DOHH2 (cell line): ENCODE data around the gene ERLEC1.

Source experiments
- H3F3A ChIP-seq: fragments of 200-600 bp; sonication (generic), shearing (Covaris generic); 2 replicates; pipeline ENCODE4 v1.6.0; 2016; ENCODE audit warnings: antibody characterized with exemption, mild to moderate bottlenecking; ENCODE audit not compliant: control insufficient read depth, insufficient read depth
- H3K27ac ChIP-seq: fragments of 200-600 bp; sonication (generic); 2 replicates; pipeline ENCODE4 v1.5.1; 2014; ENCODE audit warnings: low read depth, mild to moderate bottlenecking, low read length, moderate library complexity
- H3K27me3 ChIP-seq: fragments of 200-600 bp; sonication (generic); 2 replicates; pipeline ENCODE4 v1.6.1; 2014; ENCODE audit warnings: mild to moderate bottlenecking, low read length, mixed read lengths; ENCODE audit not compliant: control insufficient read depth
- H3K36me3 ChIP-seq: fragments of 200-600 bp; sonication (generic); 2 replicates; pipeline ENCODE4 v1.6.1; 2014; ENCODE audit warnings: mild to moderate bottlenecking, low read length, moderate library complexity, mixed read lengths; ENCODE audit not compliant: control insufficient read depth
- H3K4me1 ChIP-seq: fragments of 200-600 bp; sonication (generic); 2 replicates; pipeline ENCODE4 v1.6.1; 2014; ENCODE audit warnings: mild to moderate bottlenecking, low read length, mixed read lengths; ENCODE audit not compliant: control insufficient read depth
- H3K4me2 ChIP-seq: fragments of 200-600 bp; sonication (generic); 2 replicates; pipeline ENCODE4 v1.6.0; 2014; ENCODE audit warnings: mild to moderate bottlenecking, low read length, moderate library complexity
- H3K4me3 ChIP-seq: fragments of 200-600 bp; sonication (generic); 2 replicates; pipeline ENCODE4 v1.5.1; 2014; ENCODE audit warnings: mild to moderate bottlenecking, low read length, mixed read lengths
- H3K79me2 ChIP-seq: fragments of 200-600 bp; sonication (generic); 2 replicates; pipeline ENCODE4 v1.6.1; 2014; ENCODE audit warnings: mild to moderate bottlenecking, low read length, mixed read lengths; ENCODE audit not compliant: control insufficient read depth
- H3K9me2 ChIP-seq: fragments of 200-600 bp; sonication (generic); replicated peaks from 2 replicates; pipeline ENCODE4 v1.6.1; 2014; ENCODE audit warnings: mild to moderate bottlenecking, low read length, mixed read lengths; ENCODE audit not compliant: control insufficient read depth
- H3K9me3 ChIP-seq: fragments of 200-600 bp; sonication (generic); 2 replicates; pipeline ENCODE4 v1.6.1; 2014; ENCODE audit warnings: antibody characterized with exemption, low read length, mixed read lengths; ENCODE audit not compliant: control insufficient read depth, insufficient read depth
- H4K20me1 ChIP-seq: fragments of 200-600 bp; sonication (generic); 2 replicates; pipeline ENCODE4 v1.6.0; 2014; ENCODE audit warnings: low read depth, mild to moderate bottlenecking, antibody characterized with exemption, low read length, moderate library complexity; ENCODE audit not compliant: control insufficient read depth, insufficient read depth
- CTCF ChIP-seq: fragments of 200-600 bp; sonication (generic); IDR thresholded peaks from one replicate; pipeline ENCODE4 v1.5.1; 2014; ENCODE audit warnings: antibody characterized with exemption, mild to moderate bottlenecking, low read depth, low read length; ENCODE audit not compliant: poor library complexity, severe bottlenecking
- EZH2phosphoT487 ChIP-seq: fragments of 200-600 bp; sonication (generic); IDR thresholded peaks from 2 replicates; pipeline ENCODE4 v1.6.1; 2017; ENCODE audit warnings: borderline replicate concordance, mild to moderate bottlenecking, antibody characterized with exemption, low read length, moderate library complexity, mixed read lengths

ERLEC1 gene

GRCh38 chr2:53786705-53787613, at the start of gene ERLEC1, which contains the start of gene ASB3:
Gene ERLEC1 (plus strand): TSS chr2:53787044. CDS start chr2:53787211, 167 bp downstream.
Gene ASB3 (minus strand): TSS chr2:53786953. CDS start chr2:53765572, 21,381 bp downstream.
- TF ChIP-seq CTCF (no peak), EZH2phosphoT487 (no peak)
- Histone ChIP-seq H3K4me2 (peak within 1 kb of the TSS; percentile 98), H3K27ac (peak within 1 kb of the TSS; percentile 68), H3F3A (peaks cover 4% of the 10 kb centered on the region), H3K4me1 (peaks cover 33% of the 10 kb centered on the region), H3K36me3 (peaks cover 38% of the 10 kb centered on the region), H4K20me1 (peaks cover 3% of the 10 kb centered on the region; the same call in 1 of the 2 replicates), H3K27me3 (no peaks in the 10 kb centered on the region), H3K79me2 (peaks cover 96% of the 10 kb centered on the region), H3K4me3 (peak within 1 kb of the TSS; percentile 96), H3K9me2 (no peaks in the 10 kb centered on the region), H3K9me3 (no peaks in the 10 kb centered on the region)

DNA sequence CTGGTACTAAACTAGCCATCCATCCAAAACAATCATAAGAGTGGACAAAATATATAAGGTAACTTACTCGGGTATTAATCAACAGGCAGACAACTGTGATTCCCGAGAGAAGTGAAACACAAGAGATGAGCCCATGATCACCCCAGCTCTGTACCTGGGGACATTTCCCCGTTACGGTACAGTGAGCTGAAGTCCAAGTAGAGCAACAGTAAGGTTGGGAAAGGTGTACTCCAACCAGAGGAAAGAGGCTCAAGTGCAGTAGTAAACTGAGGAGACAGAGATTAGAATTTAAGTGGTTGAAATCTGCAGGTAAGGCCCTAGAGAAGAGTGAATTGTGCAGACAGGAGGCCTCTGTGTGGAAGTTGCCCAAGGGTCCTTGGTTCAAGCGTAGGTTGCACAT, 49.8 kb upstream of the ERLEC1 start:
- Histone ChIP-seq H3K9me2 (no peaks in the 10 kb centered on the region), H3K4me3 (no peak overlapping the region), H3K4me2 (no peak overlapping the region), H4K20me1 (no peaks in the 10 kb centered on the region), H3K36me3 (0 out of 2 replicates have a peak, but pooled peaks cover 3% of the 10 kb centered on the region), H3K27me3 (no peaks in the 10 kb centered on the region), H3K9me3 (no peaks in the 10 kb centered on the region), H3K27ac (no peak overlapping the region), H3F3A (0 out of 2 replicates have a peak, but pooled peaks cover 3% of the 10 kb centered on the region), H3K79me2 (no peaks in the 10 kb centered on the region), H3K4me1 (no peaks in the 10 kb centered on the region)
- TF ChIP-seq EZH2phosphoT487, result no peak
- TF ChIP-seq CTCF, result no peak

DNA sequence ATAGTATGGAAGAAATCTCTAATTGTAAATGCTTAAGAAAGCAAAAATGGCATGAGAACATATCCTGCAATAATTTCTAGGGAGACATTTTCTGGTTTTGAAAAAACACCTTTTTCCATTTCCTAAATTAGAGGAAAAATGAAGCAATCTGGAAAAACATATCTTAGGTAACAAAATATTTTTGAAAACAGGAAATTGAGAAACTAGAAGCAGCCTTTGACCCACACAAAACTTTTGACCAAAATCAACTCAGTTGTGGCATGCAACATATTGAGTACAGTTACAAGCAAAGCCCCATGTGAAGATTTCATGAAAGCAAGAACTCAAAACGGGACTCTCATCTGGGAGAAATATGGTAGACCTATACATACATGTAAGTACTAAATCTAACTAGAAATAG, 47.8 kb upstream of the ERLEC1 start:
- no peak for TF ChIP-seq EZH2phosphoT487
- TF ChIP-seq CTCF, result no peak
- Histone ChIP-seq H3K36me3 (peaks cover 3% of the 10 kb centered on the region; the same call in 1 of the 2 replicates), H3F3A (0 out of 2 replicates have a peak, but pooled peaks cover 3% of the 10 kb centered on the region), H3K9me3 (no peaks in the 10 kb centered on the region), H3K9me2 (no peaks in the 10 kb centered on the region), H4K20me1 (no peaks in the 10 kb centered on the region), H3K4me3 (no peak overlapping the region), H3K27ac (no peak overlapping the region), H3K4me2 (no peak overlapping the region), H3K79me2 (no peaks in the 10 kb centered on the region), H3K4me1 (no peaks in the 10 kb centered on the region), H3K27me3 (no peaks in the 10 kb centered on the region)
